ENCODE results near the gene TNFRSF8.
"Not testable (repeated sequence)": the region's sequence is repeated elsewhere in the genome, so short reads cannot be mapped to it uniquely, and the experiment has no call there.

- not testable (repeated sequence) for TF ChIP-seq CTCF (IDR thresholded peaks at IDR 0.05); POLR2AphosphoS5 (IDR thresholded peaks at IDR 0.05; ENCODE audit: low read depth, low read length); SIN3A (IDR thresholded peaks at IDR 0.05; ENCODE audit: borderline replicate concordance, insufficient read depth, low read depth, low read length)
- TF ChIP-seq, protein P1, sequence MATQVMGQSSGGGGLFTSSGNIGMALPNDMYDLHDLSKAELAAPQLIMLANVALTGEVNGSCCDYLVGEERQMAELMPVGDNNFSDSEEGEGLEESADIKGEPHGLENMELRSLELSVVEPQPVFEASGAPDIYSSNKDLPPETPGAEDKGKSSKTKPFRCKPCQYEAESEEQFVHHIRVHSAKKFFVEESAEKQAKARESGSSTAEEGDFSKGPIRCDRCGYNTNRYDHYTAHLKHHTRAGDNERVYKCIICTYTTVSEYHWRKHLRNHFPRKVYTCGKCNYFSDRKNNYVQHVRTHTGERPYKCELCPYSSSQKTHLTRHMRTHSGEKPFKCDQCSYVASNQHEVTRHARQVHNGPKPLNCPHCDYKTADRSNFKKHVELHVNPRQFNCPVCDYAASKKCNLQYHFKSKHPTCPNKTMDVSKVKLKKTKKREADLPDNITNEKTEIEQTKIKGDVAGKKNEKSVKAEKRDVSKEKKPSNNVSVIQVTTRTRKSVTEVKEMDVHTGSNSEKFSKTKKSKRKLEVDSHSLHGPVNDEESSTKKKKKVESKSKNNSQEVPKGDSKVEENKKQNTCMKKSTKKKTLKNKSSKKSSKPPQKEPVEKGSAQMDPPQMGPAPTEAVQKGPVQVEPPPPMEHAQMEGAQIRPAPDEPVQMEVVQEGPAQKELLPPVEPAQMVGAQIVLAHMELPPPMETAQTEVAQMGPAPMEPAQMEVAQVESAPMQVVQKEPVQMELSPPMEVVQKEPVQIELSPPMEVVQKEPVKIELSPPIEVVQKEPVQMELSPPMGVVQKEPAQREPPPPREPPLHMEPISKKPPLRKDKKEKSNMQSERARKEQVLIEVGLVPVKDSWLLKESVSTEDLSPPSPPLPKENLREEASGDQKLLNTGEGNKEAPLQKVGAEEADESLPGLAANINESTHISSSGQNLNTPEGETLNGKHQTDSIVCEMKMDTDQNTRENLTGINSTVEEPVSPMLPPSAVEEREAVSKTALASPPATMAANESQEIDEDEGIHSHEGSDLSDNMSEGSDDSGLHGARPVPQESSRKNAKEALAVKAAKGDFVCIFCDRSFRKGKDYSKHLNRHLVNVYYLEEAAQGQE (IDR thresholded peaks at IDR 0.05; ENCODE audit: insufficient read depth in 1 of 2, low read depth in 2 of 2, low read length in 1 of 2), result not testable (repeated sequence)
Measured at GRCh38 chr1:12039824-12040456, 23.2 kb upstream of the TNFRSF8 start.

All from Panc1 (cell line).